HG03159 (cell line): ENCODE results near the gene C7orf33.
"Not testable (repeated sequence)": the region's sequence is repeated elsewhere in the genome, so short reads cannot be mapped to it uniquely, and the experiment has no call there.

Experiments used
- ATAC-seq: cut with Tn5 transposase; IDR thresholded peaks from one replicate; pipeline ENCODE4 v1.9.1; 2021; ENCODE audit warnings: mild to moderate bottlenecking, moderate library complexity; ENCODE audit not compliant: unreplicated experiment

Gene C7orf33

GRCh38 chr7:148590471-148590870, at the start of gene C7orf33:
Gene C7orf33 (plus strand): TSS chr7:148590766. CDS start chr7:148590926, 160 bp downstream.
- ATAC-seq, result no peak

GRCh38 chr7:148541891-148542504, 48.6 kb upstream of the C7orf33 start:
- no peak for ATAC-seq

GRCh38 chr7:148543302-148543701, 47.3 kb upstream of the C7orf33 start:
- ATAC-seq, result no peak

- no peak for ATAC-seq
These were observed 45.4 kb upstream of the C7orf33 start for GRCh38 chr7:148545172-148545571.

GRCh38 chr7:148545932-148546331, 44.6 kb upstream of the C7orf33 start:
- ATAC-seq, result no peak

- no peak for ATAC-seq
These were observed 43.7 kb upstream of the C7orf33 start for GRCh38 chr7:148546857-148547256.

- ATAC-seq, result no peak
These were observed 42.6 kb upstream of the C7orf33 start for GRCh38 chr7:148547951-148548350.

- ATAC-seq, result no peak
These were observed 36.6 kb upstream of the C7orf33 start for GRCh38 chr7:148553979-148554378.

- no peak for ATAC-seq
These were observed 33.7 kb upstream of the C7orf33 start for GRCh38 chr7:148556892-148557291.

GRCh38 chr7:148558914-148559313, 31.7 kb upstream of the C7orf33 start:
- no peak for ATAC-seq

- no peak for ATAC-seq
These were observed 29.5 kb upstream of the C7orf33 start for GRCh38 chr7:148561099-148561498.

GRCh38 chr7:148563583-148564274, 26.8 kb upstream of the C7orf33 start:
- ATAC-seq, result no peak

GRCh38 chr7:148564275-148564951, 26.2 kb upstream of the C7orf33 start:
- ATAC-seq, result peak; percentile 80

GRCh38 chr7:148566736-148567135, 23.8 kb upstream of the C7orf33 start:
- no peak for ATAC-seq

GRCh38 chr7:148567524-148567923, 23.0 kb upstream of the C7orf33 start:
- ATAC-seq, result no peak

GRCh38 chr7:148570510-148570909, 20.1 kb upstream of the C7orf33 start:
- no peak for ATAC-seq

GRCh38 chr7:148570973-148571372, 19.6 kb upstream of the C7orf33 start:
- not testable (repeated sequence) for ATAC-seq

GRCh38 chr7:148571381-148571780, 19.2 kb upstream of the C7orf33 start:
- no peak for ATAC-seq

GRCh38 chr7:148572067-148572522, 18.5 kb upstream of the C7orf33 start:
- ATAC-seq, result no peak

GRCh38 chr7:148573581-148573980, 17.0 kb upstream of the C7orf33 start:
- not testable (repeated sequence) for ATAC-seq

GRCh38 chr7:148575640-148576411, 14.7 kb upstream of the C7orf33 start:
- ATAC-seq, result peak; percentile 93
